NK-92 (cell line): Measurements from ENCODE around the gene MRPS27.

ENCODE experiments used
- DNase-seq: peaks from one replicate; lab custom pipeline; 2025; ENCODE audit not compliant: unreplicated experiment; lab: John Stamatoyannopoulos, UW

MRPS27 gene

GRCh38 chr5:72292411-72292810 is 27.6 kb downstream of the MRPS27 start:
- no peak for DNase-seq

GRCh38 chr5:72291601-72292000 is 28.4 kb downstream of the MRPS27 start:
- no peak for DNase-seq

- DNase-seq = no peak
Measured at GRCh38 chr5:72290356-72291133, 29.5 kb downstream of the MRPS27 start.

GRCh38 chr5:72288924-72289323 is 31.1 kb downstream of the MRPS27 start:
- DNase-seq = no peak

GRCh38 chr5:72286798-72287197 is 33.2 kb downstream of the MRPS27 start:
- no peak for DNase-seq

GRCh38 chr5:72285424-72285821 is 34.6 kb downstream of the MRPS27 start:
- DNase-seq = no peak

GRCh38 chr5:72284559-72285423 is 35.2 kb downstream of the MRPS27 start:
- DNase-seq = no peak

- no peak for DNase-seq
Measured at GRCh38 chr5:72283358-72283757, 36.7 kb downstream of the MRPS27 start.

GRCh38 chr5:72282878-72283277 is 37.2 kb downstream of the MRPS27 start:
- no peak for DNase-seq

GRCh38 chr5:72281764-72282499 is 38.1 kb downstream of the MRPS27 start:
- no peak for DNase-seq

GRCh38 chr5:72281430-72281763 is 38.6 kb downstream of the MRPS27 start:
- no peak for DNase-seq

- DNase-seq = no peak
Measured at GRCh38 chr5:72280581-72281069, 39.4 kb downstream of the MRPS27 start.

GRCh38 chr5:72276219-72276752 is 43.8 kb downstream of the MRPS27 start:
- DNase-seq = no peak

- no peak for DNase-seq
Measured at GRCh38 chr5:72273547-72273946, 46.5 kb downstream of the MRPS27 start.

- no peak for DNase-seq
Measured at GRCh38 chr5:72272398-72272797, 47.6 kb downstream of the MRPS27 start.

GRCh38 chr5:72271702-72272101 is 48.3 kb downstream of the MRPS27 start:
- DNase-seq = no peak

GRCh38 chr5:72270037-72270436 is 50.0 kb downstream of the MRPS27 start:
- no peak for DNase-seq

- DNase-seq = no peak
Measured at GRCh38 chr5:72269411-72269780, 50.6 kb downstream of the MRPS27 start.

GRCh38 chr5:72268753-72269410 is 51.2 kb downstream of the MRPS27 start:
- DNase-seq = no peak

GRCh38 chr5:72268260-72268659 is 51.8 kb downstream of the MRPS27 start:
- DNase-seq = no peak

GRCh38 chr5:72267685-72268084 is 52.4 kb downstream of the MRPS27 start:
- no peak for DNase-seq
